ENCODE results near the gene ZNF189.

ZNF189 gene

DNA sequence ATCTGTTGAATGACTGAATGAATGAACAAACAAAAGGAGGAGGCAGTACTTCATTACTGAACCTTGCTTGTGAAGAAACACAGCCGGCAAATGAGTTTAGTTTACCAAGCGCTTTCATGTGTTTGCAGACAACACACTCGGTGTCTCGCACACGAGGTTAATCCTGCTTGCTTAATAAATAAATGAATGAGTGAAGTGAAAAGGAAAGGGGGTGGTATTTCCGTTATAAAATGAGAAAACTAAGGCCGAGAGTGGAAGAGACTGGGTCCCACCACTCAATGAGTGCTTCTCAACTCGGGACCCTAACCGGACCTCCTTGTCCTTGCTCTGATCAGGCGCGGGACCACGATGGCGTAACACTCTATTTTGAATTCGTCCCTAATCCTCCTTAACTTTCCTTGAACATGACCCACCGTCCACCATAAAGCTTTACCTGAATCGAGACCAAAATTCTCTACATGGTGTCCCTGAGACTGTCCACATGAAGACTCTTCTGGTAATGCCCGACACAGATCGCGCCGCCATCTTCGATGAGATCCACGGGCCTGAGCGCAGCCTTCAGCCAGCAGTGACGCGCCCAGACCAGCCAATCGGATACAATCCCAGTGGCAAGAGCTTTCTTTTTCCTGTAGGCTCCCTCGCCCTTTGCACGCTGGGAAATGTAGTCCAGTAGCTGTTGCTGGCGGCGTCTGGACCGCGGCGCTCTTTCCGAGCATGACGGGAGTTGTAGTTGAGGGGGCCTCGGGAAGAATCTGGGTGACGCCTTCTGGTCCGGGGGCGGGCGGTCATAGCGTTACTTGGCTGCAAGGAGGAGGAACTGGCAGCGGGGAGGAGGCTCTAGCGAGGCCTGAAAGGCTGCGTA, at the start of gene ZNF189, which contains the start of gene MRPL50:
Gene ZNF189, plus strand, starts transcription at position 784 of the 862 bp plus-strand sequence. CDS start 306 bp downstream, outside the sequence.
Gene MRPL50, minus strand, starts transcription at position 551 of the 862 bp plus-strand sequence. Its CDS starts 26 bp downstream, at position 525.
- DNase-seq (ENCODE audit: low spot score in 2 of 2) (peak; percentile 83 to 93), ATAC-seq (peak; percentile 98)
- no peaks in the 10 kb centered on the region for H3K9me3 Mint-ChIP-seq
- H3K4me1 Mint-ChIP-seq = peaks cover 59% of the 10 kb centered on the region
- peaks cover 72% of the 10 kb centered on the region for H3K36me3 Mint-ChIP-seq
- H3K27ac Mint-ChIP-seq = peak within 1 kb of the TSS; percentile 96
- peak within 1 kb of the TSS; percentile 89 for H3K4me3 Mint-ChIP-seq

DNA sequence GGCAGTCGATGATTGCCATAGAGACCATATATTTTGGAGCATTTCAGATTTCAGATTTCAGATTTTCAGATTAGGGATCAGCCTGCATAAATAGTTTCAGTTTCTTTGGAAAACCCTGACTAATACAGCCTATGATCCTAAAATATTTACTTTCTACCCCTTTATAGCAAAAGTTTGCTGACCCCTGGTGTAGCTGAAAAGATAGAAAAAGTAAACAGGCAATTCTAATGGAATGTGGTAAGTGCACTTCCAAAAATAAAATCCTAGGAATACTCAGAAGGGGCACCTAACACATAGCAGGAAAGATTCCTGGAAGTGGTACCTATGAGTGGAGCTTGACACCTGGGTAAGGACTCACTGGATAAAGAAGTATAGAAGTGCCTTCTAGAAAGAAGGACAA, 48.4 kb upstream of the ZNF189 start:
- Mint-ChIP-seq H3K36me3 (no peaks in the 10 kb centered on the region), H3K4me3 (no peak overlapping the region), H3K4me1 (no peaks in the 10 kb centered on the region), H3K27ac (no peak overlapping the region), H3K9me3 (no peaks in the 10 kb centered on the region)
- ATAC-seq (no peak), DNase-seq (ENCODE audit: low spot score in 2 of 2) (no peak)

DNA sequence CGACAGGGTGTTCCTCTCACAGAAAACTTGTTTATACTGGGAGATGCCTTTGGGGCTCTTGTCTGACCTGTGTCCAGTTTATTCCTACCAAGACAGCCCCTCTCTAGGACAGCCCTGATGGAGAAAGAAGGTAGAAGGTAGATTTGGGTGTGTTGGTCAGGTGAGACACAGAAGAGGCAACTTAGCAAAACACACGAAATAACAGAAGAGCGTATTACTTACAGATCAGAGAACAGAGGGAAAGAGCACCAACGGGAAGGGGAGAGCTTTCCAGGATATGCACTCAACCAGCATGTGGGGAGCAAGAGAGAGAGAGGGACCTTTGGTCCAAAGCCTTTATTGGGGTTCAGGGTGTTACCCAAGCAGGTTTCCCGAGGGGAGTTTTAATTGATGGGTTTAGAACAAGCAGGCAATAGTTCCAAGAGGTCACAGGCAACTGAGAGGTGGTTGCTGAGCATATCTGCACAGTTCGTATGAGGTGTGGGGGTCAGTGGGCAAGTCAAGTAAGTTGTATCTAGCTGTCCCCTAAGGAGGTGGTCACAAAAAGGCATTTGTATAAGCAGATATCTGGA, 45.7 kb upstream of the ZNF189 start:
- Mint-ChIP-seq H3K27ac (no peak overlapping the region), H3K9me3 (no peaks in the 10 kb centered on the region), H3K36me3 (no peaks in the 10 kb centered on the region), H3K4me1 (no peaks in the 10 kb centered on the region), H3K4me3 (no peak overlapping the region)
- DNase-seq (ENCODE audit: low spot score in 2 of 2) = no peak
- no peak for ATAC-seq

DNA sequence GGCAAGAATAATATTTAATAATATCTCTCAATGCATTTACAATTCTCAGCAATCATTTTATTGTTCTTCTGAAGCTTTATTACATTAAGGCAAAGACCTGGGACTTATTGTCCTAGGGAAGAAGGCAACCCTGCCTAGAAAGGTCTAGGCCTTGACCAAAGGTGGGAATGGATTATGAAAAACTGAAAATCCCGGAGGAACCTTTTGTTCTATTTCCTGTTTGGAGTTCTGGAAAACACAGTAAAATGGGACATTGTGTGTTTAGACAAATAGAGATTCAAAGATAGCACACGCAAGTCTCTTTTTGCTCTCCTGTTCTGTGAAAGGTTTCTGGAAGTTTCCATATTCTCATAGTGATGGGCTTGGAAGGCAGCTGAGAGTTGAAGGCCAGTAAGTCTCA, 45.0 kb upstream of the ZNF189 start:
- ATAC-seq (no peak), DNase-seq (ENCODE audit: low spot score in 2 of 2) (no peak)
- no peak overlapping the region for H3K4me3 Mint-ChIP-seq
- no peaks in the 10 kb centered on the region for H3K36me3 Mint-ChIP-seq
- H3K4me1 Mint-ChIP-seq = no peaks in the 10 kb centered on the region
- H3K9me3 Mint-ChIP-seq = no peaks in the 10 kb centered on the region
- no peak overlapping the region for H3K27ac Mint-ChIP-seq

DNA sequence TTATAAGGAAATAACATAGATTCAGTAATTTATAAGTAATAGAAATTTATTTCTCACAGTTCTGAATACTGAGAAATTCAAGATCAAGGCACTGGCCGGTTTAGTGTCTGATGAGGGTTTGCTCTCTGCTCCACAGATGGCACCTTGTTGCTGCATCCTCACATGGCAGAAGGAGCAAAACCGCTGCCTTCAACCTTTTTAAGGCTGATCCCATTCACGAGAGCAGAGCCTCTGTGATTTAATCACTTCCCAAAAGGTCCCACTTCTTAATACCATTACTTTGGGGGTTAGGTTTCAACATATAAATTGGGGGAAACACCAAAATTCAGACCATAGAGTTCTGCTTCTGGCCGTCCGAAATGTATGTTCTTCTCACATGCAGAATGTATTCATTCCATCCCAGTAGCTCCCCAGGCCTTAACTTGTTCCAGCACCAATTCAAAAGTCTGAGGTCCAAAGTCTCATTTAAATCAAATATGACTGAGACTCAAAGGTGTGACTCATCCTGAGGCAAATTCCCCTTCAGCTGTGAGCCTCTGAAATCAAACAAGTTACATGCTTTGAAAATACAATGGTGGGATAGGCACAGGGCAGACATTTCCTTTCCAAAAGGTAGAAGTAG, 44.4 kb upstream of the ZNF189 start:
- H3K9me3 Mint-ChIP-seq = no peaks in the 10 kb centered on the region
- H3K4me3 Mint-ChIP-seq = no peak overlapping the region
- ATAC-seq (no peak), DNase-seq (ENCODE audit: low spot score in 2 of 2) (no peak)
- H3K27ac Mint-ChIP-seq = no peak overlapping the region
- H3K4me1 Mint-ChIP-seq = no peaks in the 10 kb centered on the region
- H3K36me3 Mint-ChIP-seq = no peaks in the 10 kb centered on the region

DNA sequence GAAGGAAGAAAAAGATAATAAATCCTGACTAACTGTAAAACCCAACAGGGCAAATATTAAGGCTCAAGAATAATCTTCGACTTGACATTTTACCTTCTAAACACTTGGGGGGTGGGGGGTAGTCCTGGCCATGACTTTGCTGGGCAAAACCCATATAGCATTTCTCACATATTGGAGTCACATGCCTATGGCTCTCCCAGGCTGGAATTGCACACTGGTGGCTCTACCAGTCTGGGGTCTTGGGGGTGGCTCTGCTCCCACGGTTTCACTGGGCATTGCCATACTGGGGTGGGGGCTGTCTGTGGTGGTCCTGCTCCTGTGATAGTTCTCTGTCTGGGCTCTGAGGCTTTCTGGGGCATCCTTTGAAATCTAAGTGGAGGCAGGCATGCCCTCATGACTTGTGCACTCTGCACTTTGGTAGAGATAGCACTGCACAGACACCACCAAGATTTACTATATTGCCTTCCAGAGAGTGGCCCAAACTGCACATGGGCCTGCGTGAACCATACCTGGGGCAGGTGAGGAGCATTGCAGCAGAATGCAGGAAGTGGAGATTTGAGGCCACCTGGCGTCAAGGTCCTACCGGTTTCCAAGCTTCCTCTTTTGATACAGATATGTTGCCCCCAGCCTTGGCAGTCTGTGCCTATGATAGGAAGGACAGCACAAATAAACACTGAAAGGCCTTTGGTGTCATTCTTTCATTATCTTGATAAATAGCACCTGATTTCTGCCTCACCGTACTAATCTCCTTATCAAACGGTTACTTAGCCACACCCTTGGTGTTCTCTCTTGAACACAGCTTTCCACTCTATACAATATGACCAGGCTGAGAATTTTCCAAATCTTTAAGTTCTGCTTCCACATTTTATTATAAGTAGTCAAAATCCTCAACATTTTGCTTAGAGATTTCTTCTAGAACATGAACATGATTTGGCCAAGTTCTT, 43.6 kb upstream of the ZNF189 start:
- Mint-ChIP-seq H3K4me3 (no peak overlapping the region), H3K27ac (no peak overlapping the region), H3K36me3 (no peaks in the 10 kb centered on the region), H3K4me1 (no peaks in the 10 kb centered on the region), H3K9me3 (no peaks in the 10 kb centered on the region)
- no peak for ATAC-seq
- DNase-seq (ENCODE audit: low spot score in 2 of 2) = no peak

DNA sequence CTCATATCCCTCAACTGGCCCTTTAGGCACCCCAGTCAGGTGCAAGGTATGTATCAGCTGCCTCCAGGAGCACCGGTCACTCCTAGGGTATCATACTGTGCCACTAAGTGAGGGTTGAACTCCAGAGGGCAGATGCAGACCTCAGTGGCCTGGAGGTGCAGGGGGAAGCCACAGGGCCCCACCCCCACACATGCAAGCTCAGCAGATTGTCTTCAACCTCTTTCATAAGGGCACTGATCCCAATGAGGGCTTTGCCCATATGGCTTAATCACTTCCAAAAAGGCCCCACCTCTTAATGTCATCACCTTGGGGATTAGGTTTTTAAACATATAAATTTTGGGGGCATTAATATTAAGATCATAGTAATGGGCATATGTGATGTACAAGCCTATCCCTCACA, 42.0 kb upstream of the ZNF189 start:
- H3K36me3 Mint-ChIP-seq = no peaks in the 10 kb centered on the region
- no peaks in the 10 kb centered on the region for H3K9me3 Mint-ChIP-seq
- ATAC-seq (no peak), DNase-seq (ENCODE audit: low spot score in 2 of 2) (no peak)
- no peaks in the 10 kb centered on the region for H3K4me1 Mint-ChIP-seq
- no peak overlapping the region for H3K27ac Mint-ChIP-seq
- no peak overlapping the region for H3K4me3 Mint-ChIP-seq

DNA sequence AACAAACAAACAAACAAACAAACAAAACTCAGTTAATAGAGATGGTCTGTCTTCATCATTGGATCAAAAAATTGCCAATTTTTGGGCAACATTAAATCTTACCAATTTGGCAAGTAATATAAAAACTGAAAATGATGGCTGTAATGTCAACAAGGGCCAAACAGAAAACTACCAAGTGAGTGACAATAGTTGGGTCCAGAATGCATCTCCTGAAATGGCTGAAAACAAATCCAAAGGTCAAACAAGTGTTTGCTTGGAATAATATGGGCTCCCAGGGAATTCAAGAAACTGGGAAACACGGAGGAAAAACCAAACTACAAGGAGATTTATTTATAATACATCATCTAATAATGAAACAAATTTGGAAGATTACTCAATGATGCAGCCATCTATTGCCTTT, 39.0 kb upstream of the ZNF189 start:
- H3K4me1 Mint-ChIP-seq = no peaks in the 10 kb centered on the region
- ATAC-seq (no peak), DNase-seq (ENCODE audit: low spot score in 2 of 2) (no peak)
- H3K4me3 Mint-ChIP-seq = no peak overlapping the region
- H3K27ac Mint-ChIP-seq = no peak overlapping the region
- no peaks in the 10 kb centered on the region for H3K36me3 Mint-ChIP-seq
- H3K9me3 Mint-ChIP-seq = no peaks in the 10 kb centered on the region

DNA sequence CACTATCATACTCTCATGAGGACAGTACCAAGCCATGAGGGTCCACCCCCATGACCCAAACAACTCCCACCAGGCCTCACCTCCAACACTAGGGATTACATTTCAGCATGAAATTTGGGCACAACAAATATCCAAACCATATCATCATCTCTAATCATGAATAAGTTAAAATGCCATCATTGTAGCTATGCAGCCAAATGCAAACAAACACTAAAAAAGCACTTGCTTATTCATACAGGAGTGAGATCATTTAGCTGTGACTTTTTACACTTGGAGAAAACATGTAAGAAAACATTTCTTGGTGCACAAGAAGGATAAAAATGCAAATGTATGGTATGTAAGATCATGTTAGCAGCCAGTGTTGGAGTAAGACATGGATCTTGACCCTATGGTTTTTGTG, 38.0 kb upstream of the ZNF189 start:
- Mint-ChIP-seq H3K9me3 (no peaks in the 10 kb centered on the region), H3K4me1 (no peaks in the 10 kb centered on the region), H3K36me3 (no peaks in the 10 kb centered on the region), H3K27ac (no peak overlapping the region), H3K4me3 (no peak overlapping the region)
- ATAC-seq (no peak), DNase-seq (ENCODE audit: low spot score in 2 of 2) (no peak)

DNA sequence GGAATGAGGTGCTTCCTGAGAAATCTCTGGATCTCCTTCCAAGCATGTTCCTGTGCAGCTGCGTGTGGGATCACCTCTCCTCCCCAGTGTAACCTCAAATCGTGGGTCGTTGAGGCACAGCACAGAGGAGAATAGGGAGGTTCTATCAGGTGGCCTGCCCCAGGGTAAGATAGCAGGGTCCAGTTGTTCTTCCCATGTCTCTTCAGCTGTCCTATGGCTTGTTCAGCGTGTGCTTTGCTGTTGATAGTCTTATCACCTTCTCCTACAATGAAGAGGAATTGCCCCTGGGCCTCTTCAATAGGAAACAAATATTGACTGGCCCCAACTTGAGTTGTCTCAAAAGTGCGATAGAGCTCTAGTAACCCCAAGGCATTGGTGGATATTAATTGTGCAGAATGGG, 36.2 kb upstream of the ZNF189 start:
- no peaks in the 10 kb centered on the region for H3K4me1 Mint-ChIP-seq
- no peak overlapping the region for H3K27ac Mint-ChIP-seq
- DNase-seq (ENCODE audit: low spot score in 2 of 2) (no peak), ATAC-seq (no peak)
- H3K4me3 Mint-ChIP-seq = no peak overlapping the region
- no peaks in the 10 kb centered on the region for H3K36me3 Mint-ChIP-seq
- H3K9me3 Mint-ChIP-seq = no peaks in the 10 kb centered on the region

DNA sequence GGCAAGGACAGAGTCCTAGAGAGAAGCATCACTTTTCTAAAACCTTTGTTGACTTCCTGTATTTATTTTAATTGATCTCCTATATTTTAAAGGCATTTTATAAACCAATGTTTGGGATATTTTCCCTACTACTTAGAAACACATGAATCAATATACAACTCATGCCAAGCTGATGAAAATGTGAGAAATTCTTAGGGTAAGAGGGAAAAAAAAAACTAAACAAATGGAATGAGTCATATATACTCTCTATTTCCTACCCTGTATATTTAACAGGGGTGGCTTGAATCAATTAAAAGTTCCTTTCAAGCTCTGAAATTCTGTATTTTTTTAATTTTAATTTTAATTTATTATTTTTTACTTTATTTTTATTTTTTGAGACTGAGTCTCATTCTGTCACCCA, 33.5 kb upstream of the ZNF189 start:
- H3K9me3 Mint-ChIP-seq = no peaks in the 10 kb centered on the region
- H3K27ac Mint-ChIP-seq = no peak overlapping the region
- no peak overlapping the region for H3K4me3 Mint-ChIP-seq
- no peak for ATAC-seq
- H3K4me1 Mint-ChIP-seq = no peaks in the 10 kb centered on the region
- DNase-seq (ENCODE audit: low spot score in 2 of 2) = no peak
- no peaks in the 10 kb centered on the region for H3K36me3 Mint-ChIP-seq

DNA sequence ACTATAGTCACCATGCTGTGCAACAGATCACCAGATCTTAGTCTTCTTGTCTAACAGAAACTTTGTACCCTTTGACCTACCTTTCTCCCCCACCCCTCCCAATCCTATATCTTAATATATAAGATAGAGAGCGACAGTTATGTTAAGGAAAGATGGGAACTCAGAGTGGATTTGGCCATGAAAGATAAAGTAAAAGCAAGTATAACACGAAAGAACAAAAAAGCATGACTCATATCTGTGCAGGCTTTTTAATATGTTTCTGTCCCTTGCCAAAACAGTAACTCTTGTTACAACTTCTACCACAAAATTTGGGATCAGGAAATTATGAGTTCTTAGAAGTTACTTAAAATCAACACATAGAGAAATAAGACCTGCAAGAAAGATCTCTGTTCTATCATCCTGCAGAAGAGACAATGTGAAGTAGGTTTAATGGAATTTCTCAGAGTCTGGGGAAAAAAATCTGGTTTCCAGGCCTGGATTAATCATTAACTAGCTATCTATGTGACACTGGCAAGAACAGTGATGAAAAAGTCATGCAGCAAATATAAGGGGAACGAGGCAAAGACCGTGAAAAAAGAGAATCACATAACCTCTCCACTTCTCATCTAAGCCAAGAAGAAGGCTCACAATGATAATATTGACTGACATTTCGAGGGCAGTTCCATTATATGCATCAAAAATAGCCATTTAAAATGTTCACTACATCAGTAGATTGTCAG, 32.5 kb upstream of the ZNF189 start:
- H3K9me3 Mint-ChIP-seq = no peaks in the 10 kb centered on the region
- no peak for ATAC-seq
- no peak overlapping the region for H3K4me3 Mint-ChIP-seq
- H3K27ac Mint-ChIP-seq = no peak overlapping the region
- no peak for DNase-seq (ENCODE audit: low spot score in 2 of 2)
- H3K36me3 Mint-ChIP-seq = no peaks in the 10 kb centered on the region
- no peaks in the 10 kb centered on the region for H3K4me1 Mint-ChIP-seq

DNA sequence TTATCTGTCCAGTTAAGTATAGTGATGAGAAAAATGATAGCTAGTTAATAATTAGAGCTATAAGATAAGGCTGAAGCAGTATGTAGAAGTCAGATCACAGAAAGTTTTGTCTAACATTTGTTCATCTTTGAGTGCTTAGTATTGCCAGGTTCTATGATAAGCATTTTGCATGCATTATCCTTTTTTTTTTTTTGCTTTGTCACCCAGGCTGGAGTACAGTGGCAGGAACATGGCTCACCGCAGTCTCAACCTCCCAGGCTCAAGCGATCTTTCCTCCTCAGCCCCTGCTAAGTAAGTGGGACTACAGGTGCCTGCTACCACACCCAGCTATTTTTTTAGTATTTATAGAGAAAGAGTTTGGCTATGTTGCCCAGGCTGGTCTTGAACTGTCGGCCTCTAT, 31.3 kb upstream of the ZNF189 start:
- no peak for DNase-seq (ENCODE audit: low spot score in 2 of 2)
- ATAC-seq = no peak
- Mint-ChIP-seq H3K4me3 (no peak overlapping the region), H3K4me1 (no peaks in the 10 kb centered on the region), H3K27ac (no peak overlapping the region), H3K9me3 (no peaks in the 10 kb centered on the region), H3K36me3 (no peaks in the 10 kb centered on the region)

DNA sequence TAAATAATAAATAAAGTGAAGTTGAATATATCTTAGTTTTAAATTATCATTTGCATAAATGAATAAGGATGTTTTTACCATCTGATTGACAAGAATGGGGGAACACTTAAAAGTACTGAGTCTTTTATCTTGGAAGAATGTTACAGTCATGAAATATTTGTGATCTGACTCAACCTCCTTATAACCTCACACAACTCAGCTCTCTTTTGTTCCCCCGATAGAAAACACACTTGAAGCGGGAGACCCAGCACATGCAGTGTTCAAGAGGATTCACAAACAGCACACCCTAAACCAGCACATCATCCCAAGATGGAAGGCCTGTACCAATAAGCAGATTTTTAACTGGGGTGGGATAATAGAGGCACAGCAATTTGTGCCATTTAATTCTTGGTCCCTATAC, 29.4 kb upstream of the ZNF189 start:
- no peak for DNase-seq (ENCODE audit: low spot score in 2 of 2)
- Mint-ChIP-seq H3K36me3 (no peaks in the 10 kb centered on the region), H3K9me3 (no peaks in the 10 kb centered on the region), H3K4me1 (no peaks in the 10 kb centered on the region), H3K4me3 (no peak overlapping the region), H3K27ac (no peak overlapping the region)
- ATAC-seq = no peak
